Trophoblast cell (in vitro differentiated cells and primary cell): ENCODE data around the gene ISG20L2.

ENCODE experiments used
- DNase-seq, 2 donors: peaks; one replicate each; pipeline ENCODE4 v3.0.0-alpha.2; 2016
- H2AFZ ChIP-seq: 2 replicates; pipeline ENCODE4 v1.6.1; 2013; ENCODE audit warnings: low read length, moderate library complexity, mild to moderate bottlenecking; ENCODE audit not compliant: insufficient read depth, poor library complexity
- H2AK5ac ChIP-seq: 2 replicates; pipeline ENCODE4 v1.6.1; 2013; ENCODE audit warnings: mild to moderate bottlenecking, low read length
- H2BK120ac ChIP-seq: 2 replicates; pipeline ENCODE4 v1.6.1; 2013; ENCODE audit warnings: low read length, mild to moderate bottlenecking, moderate library complexity; ENCODE audit not compliant: insufficient read depth, poor library complexity
- H2BK12ac ChIP-seq: 2 replicates; pipeline ENCODE4 v1.6.1; 2013; ENCODE audit warnings: mild to moderate bottlenecking, low read length, moderate library complexity
- H2BK5ac ChIP-seq: 2 replicates; pipeline ENCODE4 v1.6.1; 2013; ENCODE audit warnings: low read length, low read depth, moderate library complexity, mild to moderate bottlenecking; ENCODE audit not compliant: poor library complexity
- H3K14ac ChIP-seq: 2 replicates; pipeline ENCODE4 v1.6.1; 2013; ENCODE audit warnings: mild to moderate bottlenecking, low read length
- H3K18ac ChIP-seq: 2 replicates; pipeline ENCODE4 v1.6.1; 2013; ENCODE audit warnings: mild to moderate bottlenecking, low read length
- H3K23ac ChIP-seq: 2 replicates; pipeline ENCODE4 v1.6.1; 2013; ENCODE audit warnings: low read length
- H3K27ac ChIP-seq: 2 replicates; pipeline ENCODE4 v1.5.1; 2013; ENCODE audit warnings: low read depth, mild to moderate bottlenecking, inconsistent platforms, low read length, moderate library complexity
- H3K27me3 ChIP-seq: 2 replicates; pipeline ENCODE4 v1.6.1; 2013; ENCODE audit warnings: inconsistent platforms, mild to moderate bottlenecking, low read length, moderate library complexity; ENCODE audit not compliant: insufficient read depth
- H3K36me3 ChIP-seq, 2 experiments: 1 replicate in 1 of 2; 2 replicates in 1 of 2; pipeline ENCODE4 v1.6.1; 2013; ENCODE audit warnings: low read length in 2 of 2, mild to moderate bottlenecking in 2 of 2, moderate library complexity in 1 of 2; ENCODE audit not compliant: insufficient read depth in 2 of 2, control insufficient read depth in 1 of 2
- H3K4ac ChIP-seq: 2 replicates; pipeline ENCODE4 v1.6.1; 2013; ENCODE audit warnings: low read depth, mild to moderate bottlenecking, low read length, moderate library complexity
- H3K4me1 ChIP-seq, 2 experiments: 1 replicate in 1 of 2; 2 replicates in 1 of 2; pipeline ENCODE4 v1.6.1; 2013; ENCODE audit warnings: low read length in 2 of 2, mild to moderate bottlenecking in 2 of 2, moderate library complexity in 1 of 2; ENCODE audit not compliant: insufficient read depth in 2 of 2, control insufficient read depth in 1 of 2
- H3K4me2 ChIP-seq: 2 replicates; pipeline ENCODE4 v1.6.1; 2013; ENCODE audit warnings: inconsistent platforms, mild to moderate bottlenecking, low read length, moderate library complexity
- H3K4me3 ChIP-seq: 2 replicates; pipeline ENCODE4 v1.5.1; 2013; ENCODE audit warnings: mild to moderate bottlenecking, low read depth, low read length, inconsistent platforms
- H3K79me1 ChIP-seq: one replicate; pipeline ENCODE4 v1.6.1; 2013; ENCODE audit warnings: low read length
- H3K79me2 ChIP-seq: 2 replicates; pipeline ENCODE4 v1.6.1; 2013; ENCODE audit warnings: low read length, mild to moderate bottlenecking; ENCODE audit not compliant: control insufficient read depth, insufficient read depth, poor library complexity
- H3K9ac ChIP-seq: 2 replicates; pipeline ENCODE4 v1.6.1; 2013; ENCODE audit warnings: mild to moderate bottlenecking, low read length
- H3K9me3 ChIP-seq: 2 replicates; pipeline ENCODE4 v1.6.1; 2013; ENCODE audit warnings: low read depth, mild to moderate bottlenecking, control low read depth, inconsistent platforms, low read length; ENCODE audit not compliant: insufficient read depth
- H4K12ac ChIP-seq: 2 replicates; pipeline ENCODE4 v1.6.1; 2013; ENCODE audit warnings: low read depth, mild to moderate bottlenecking, low read length, moderate library complexity
- H4K8ac ChIP-seq: 2 replicates; pipeline ENCODE4 v1.6.1; 2013; ENCODE audit warnings: low read depth, mild to moderate bottlenecking, low read length, moderate library complexity
- H4K91ac ChIP-seq: one replicate; pipeline ENCODE4 v1.6.1; 2013; ENCODE audit warnings: low read depth, mild to moderate bottlenecking, low read length, moderate library complexity
- WGBS: extraction: QIAGEN DNeasy Blood & Tissue Kit; methylation state at CpG from one replicate; pipeline ENCODE4 v1.1.7; 2013; ENCODE audit warnings: missing lambda C conversion rate; ENCODE audit not compliant: insufficient read length, insufficient coverage; ENCODE audit errors: extremely low coverage; 5-methylcytosine and 5-hydroxymethylcytosine counted together

ISG20L2 gene

DNA sequence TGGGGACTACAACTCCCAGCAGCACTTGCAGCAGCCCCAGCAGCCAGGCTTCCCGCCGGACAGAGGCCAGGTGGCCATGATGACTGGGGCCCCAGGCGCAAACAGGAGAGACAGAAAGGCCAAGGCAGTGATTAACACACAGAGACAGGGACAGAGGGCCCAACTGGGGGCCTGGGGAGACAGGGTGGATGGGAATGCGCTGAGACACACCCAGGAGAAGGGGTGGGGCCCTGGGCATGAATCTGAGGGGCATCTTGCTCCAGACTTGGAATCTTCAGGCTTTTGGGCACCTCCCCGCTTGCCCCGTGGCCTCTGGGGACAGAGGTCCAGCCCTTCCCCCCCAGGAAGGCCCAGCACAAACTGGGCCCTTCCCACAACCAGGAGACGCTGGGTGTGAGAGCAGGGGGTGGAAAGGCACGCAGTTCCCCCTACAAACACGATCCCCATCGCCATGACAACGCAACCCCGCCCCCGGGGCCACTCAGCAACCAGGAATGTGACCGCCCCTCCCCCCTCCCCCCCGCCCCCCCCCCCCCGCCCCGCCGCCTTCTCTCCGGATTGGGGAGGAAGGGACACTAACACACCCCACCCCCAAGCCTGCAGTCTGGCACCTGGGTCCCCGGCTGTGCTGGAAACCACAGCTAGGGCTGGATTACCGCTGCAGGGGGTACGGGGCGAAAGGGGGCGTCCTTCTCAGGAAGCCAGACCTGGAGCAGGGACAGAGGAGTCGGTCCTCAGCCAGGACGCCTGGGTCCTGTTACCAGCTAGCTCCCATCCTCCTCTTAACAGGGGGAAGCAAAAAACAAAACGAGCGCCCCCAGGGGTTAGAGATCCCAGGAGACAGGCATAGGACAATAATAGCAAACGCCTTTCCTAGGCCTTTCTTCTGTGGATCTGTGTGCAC is 18.4 kb upstream of the ISG20L2 start:
- Histone ChIP-seq H2AK5ac (peak overlapping the region; percentile 99), H4K12ac (peak overlapping the region; percentile 98), H2AFZ (peak overlapping the region; percentile 67), H3K9ac (peak overlapping the region; percentile 86), H3K9me3 (peaks cover 2% of the 10 kb centered on the region), H3K4me3 (peak overlapping the region; percentile 51), H3K27ac (peak overlapping the region; percentile 100), H3K4me1 (peaks cover 42% of the 10 kb centered on the region in 2 experiments), H3K4ac (peak overlapping the region; percentile 99), H3K79me1 (peaks cover 44% of the 10 kb centered on the region), H3K36me3 (peaks cover 33 to 40% of the 10 kb centered on the region in 2 experiments), H3K14ac (peak overlapping the region; percentile 98), H2BK120ac (peak overlapping the region; percentile 100), H2BK5ac (peak overlapping the region; percentile 100), H3K23ac (no peak overlapping the region), H4K91ac (peak overlapping the region; percentile 100), H3K79me2 (peaks cover 54% of the 10 kb centered on the region), H3K4me2 (peak overlapping the region; percentile 83), H3K18ac (peak overlapping the region; percentile 94), H2BK12ac (peak overlapping the region; percentile 82), H4K8ac (peak overlapping the region; percentile 98), H3K27me3 (no peaks in the 10 kb centered on the region)
- peak; percentile 91 to 93 for DNase-seq
- WGBS, result no CpG with 5 or more reads among the region's 29 CpGs

- Histone ChIP-seq H4K91ac (peak overlapping the region; percentile 94), H4K12ac (peak overlapping the region; percentile 84), H3K79me2 (peaks cover 52% of the 10 kb centered on the region), H2AK5ac (peak overlapping the region; percentile 89), H2AFZ (peak overlapping the region; percentile 61), H3K79me1 (peaks cover 41% of the 10 kb centered on the region), H4K8ac (peak overlapping the region; percentile 97), H3K9ac (peak overlapping the region; percentile 68), H3K27me3 (no peaks in the 10 kb centered on the region), H3K36me3 (peaks cover 33 to 40% of the 10 kb centered on the region in 2 experiments), H3K27ac (peak overlapping the region; percentile 100), H3K4ac (peak overlapping the region; percentile 93), H2BK120ac (peak overlapping the region; percentile 93), H3K4me1 (peaks cover 45% of the 10 kb centered on the region in 2 experiments), H2BK12ac (peak overlapping the region; percentile 47), H3K4me3 (no peak overlapping the region), H3K23ac (no peak overlapping the region), H3K9me3 (peaks cover 2% of the 10 kb centered on the region), H3K4me2 (peak overlapping the region; percentile 67), H2BK5ac (peak overlapping the region; percentile 79), H3K14ac (peak overlapping the region; percentile 95), H3K18ac (peak overlapping the region; percentile 96)
- no peak for DNase-seq
- no CpG with 5 or more reads among the region's 9 CpGs for WGBS
These were observed 17.8 kb upstream of the ISG20L2 start for GRCh38 chr1:156746406-156746727.

- no CpG with 5 or more reads among the region's 3 CpGs for WGBS
- Histone ChIP-seq H2AFZ (no peak overlapping the region), H2AK5ac (no peak overlapping the region), H3K27me3 (no peaks in the 10 kb centered on the region), H3K36me3 (peaks cover 33 to 40% of the 10 kb centered on the region in 2 experiments), H4K91ac (peak overlapping the region; percentile 94), H3K9ac (peak overlapping the region; percentile 11), H3K79me1 (peaks cover 37% of the 10 kb centered on the region), H4K12ac (no peak overlapping the region), H2BK5ac (peak overlapping the region; percentile 2), H3K4me1 (peaks cover 45 to 47% of the 10 kb centered on the region in 2 experiments), H3K4me2 (peak overlapping the region; percentile 67), H2BK12ac (no peak overlapping the region), H3K27ac (no peak overlapping the region), H3K4ac (peak overlapping the region; percentile 93), H2BK120ac (no peak overlapping the region), H3K18ac (no peak overlapping the region), H3K4me3 (no peak overlapping the region), H3K79me2 (peaks cover 48% of the 10 kb centered on the region), H3K23ac (no peak overlapping the region), H3K9me3 (peaks cover 2% of the 10 kb centered on the region), H4K8ac (peak overlapping the region; percentile 97), H3K14ac (no peak overlapping the region)
- no peak for DNase-seq
These were observed 17.3 kb upstream of the ISG20L2 start for GRCh38 chr1:156745881-156746280.

- no peak overlapping the region for H3K14ac ChIP-seq
- no peak overlapping the region for H3K4me3 ChIP-seq
- no peak overlapping the region for H3K23ac ChIP-seq
- H3K9ac ChIP-seq, result peak overlapping the region; percentile 32
- H3K27me3 ChIP-seq, result no peaks in the 10 kb centered on the region
- WGBS, result no CpG with 5 or more reads among the region's 14 CpGs
- H2BK5ac ChIP-seq, result no peak overlapping the region
- peak overlapping the region; percentile 19 for H2BK12ac ChIP-seq
- peaks cover 33 to 40% of the 10 kb centered on the region in 2 experiments for H3K36me3 ChIP-seq
- peaks cover 31% of the 10 kb centered on the region for H3K79me1 ChIP-seq
- H3K4me2 ChIP-seq, result no peak overlapping the region
- H4K91ac ChIP-seq, result no peak overlapping the region
- H2AK5ac ChIP-seq, result no peak overlapping the region
- H2BK120ac ChIP-seq, result no peak overlapping the region
- no peaks in the 10 kb centered on the region for H3K9me3 ChIP-seq
- H3K79me2 ChIP-seq, result peaks cover 38% of the 10 kb centered on the region
- H4K8ac ChIP-seq, result peak overlapping the region; percentile 57
- H3K4ac ChIP-seq, result peak overlapping the region; percentile 93
- H3K18ac ChIP-seq, result peak overlapping the region; percentile 33
- peak overlapping the region; percentile 48 for H4K12ac ChIP-seq
- no peak overlapping the region for H2AFZ ChIP-seq
- no peak overlapping the region for H3K27ac ChIP-seq
- no peak for DNase-seq
- H3K4me1 ChIP-seq, result peaks cover 40 to 42% of the 10 kb centered on the region in 2 experiments
These were observed 16.3 kb upstream of the ISG20L2 start for GRCh38 chr1:156744786-156745419.
